GM10266 (cell line): ENCODE results near the gene CMIP.

Source experiments
- DNase-seq: peaks from one replicate; pipeline ENCODE4 v3.0.0; 2012; ENCODE audit errors: extremely low spot score
- TF ChIP-seq, protein P1 (sequence below): IDR thresholded peaks from 2 replicates; pipeline ENCODE4 v1.5.1; 2012; ENCODE audit warnings: mild to moderate bottlenecking, low read depth; ENCODE audit not compliant: control insufficient read depth, insufficient read depth; ENCODE audit errors: missing control alignments

The CMIP gene

DNA sequence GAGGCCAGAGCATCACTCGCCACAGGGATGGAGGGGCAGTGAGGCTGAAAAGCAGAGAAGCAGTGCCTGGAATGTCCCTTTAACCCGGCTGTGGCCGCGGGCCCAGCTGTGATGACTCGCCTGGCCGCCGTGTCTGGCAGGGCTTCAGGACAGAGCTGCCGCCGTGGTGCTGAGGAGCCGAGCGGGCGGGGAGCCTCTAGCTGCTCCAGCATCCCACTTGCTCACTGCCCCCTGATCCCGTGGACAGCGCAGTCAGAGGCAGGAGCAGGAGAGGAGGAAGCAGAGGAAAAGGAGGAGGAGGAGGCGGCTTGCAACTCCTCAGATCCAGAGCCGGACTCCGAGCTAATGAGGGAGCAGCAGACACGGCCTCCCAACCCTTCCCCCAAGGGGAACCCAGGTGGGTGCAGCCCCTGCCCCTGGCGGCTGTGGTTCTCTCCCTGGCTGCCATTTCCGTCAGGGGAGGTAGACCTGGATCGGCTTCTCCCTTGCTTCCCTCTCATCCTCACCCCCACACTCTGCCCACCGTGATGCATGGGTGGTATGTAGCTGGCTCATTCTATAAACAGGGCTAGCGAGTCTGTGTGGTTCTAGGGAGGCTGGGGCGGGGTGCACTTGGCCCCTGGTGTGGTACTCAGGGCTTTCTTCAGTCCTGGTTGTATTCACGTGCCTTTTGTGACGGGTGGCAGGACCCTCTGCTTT, 165.7 kb downstream of the CMIP start:
- TF ChIP-seq, protein P1, sequence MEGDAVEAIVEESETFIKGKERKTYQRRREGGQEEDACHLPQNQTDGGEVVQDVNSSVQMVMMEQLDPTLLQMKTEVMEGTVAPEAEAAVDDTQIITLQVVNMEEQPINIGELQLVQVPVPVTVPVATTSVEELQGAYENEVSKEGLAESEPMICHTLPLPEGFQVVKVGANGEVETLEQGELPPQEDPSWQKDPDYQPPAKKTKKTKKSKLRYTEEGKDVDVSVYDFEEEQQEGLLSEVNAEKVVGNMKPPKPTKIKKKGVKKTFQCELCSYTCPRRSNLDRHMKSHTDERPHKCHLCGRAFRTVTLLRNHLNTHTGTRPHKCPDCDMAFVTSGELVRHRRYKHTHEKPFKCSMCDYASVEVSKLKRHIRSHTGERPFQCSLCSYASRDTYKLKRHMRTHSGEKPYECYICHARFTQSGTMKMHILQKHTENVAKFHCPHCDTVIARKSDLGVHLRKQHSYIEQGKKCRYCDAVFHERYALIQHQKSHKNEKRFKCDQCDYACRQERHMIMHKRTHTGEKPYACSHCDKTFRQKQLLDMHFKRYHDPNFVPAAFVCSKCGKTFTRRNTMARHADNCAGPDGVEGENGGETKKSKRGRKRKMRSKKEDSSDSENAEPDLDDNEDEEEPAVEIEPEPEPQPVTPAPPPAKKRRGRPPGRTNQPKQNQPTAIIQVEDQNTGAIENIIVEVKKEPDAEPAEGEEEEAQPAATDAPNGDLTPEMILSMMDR: no peak

DNA sequence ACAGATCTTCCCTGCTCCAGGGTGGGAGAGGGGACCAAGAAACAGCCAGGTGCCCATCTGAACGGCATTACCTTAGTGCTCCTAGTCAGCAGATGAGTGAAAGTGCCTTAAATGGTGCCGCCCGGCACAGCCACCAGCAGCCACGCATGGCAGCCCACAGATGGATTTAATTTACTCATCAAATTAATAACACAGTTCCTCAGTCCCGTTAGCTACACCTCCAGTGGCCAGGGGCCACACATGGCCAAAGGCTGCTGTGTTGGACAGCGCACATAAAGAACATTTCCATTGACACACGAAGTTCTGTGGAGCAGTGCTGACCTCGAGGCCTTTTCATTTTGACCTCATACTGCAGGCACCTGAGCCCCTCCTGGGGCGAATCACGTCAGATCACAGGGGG, 166.3 kb downstream of the CMIP start:
- DNase-seq: no peak
- TF ChIP-seq, protein P1: no peak

More for the DNA sequence above, 165.7 kb downstream of the CMIP start:
- no peak for DNase-seq

DNA sequence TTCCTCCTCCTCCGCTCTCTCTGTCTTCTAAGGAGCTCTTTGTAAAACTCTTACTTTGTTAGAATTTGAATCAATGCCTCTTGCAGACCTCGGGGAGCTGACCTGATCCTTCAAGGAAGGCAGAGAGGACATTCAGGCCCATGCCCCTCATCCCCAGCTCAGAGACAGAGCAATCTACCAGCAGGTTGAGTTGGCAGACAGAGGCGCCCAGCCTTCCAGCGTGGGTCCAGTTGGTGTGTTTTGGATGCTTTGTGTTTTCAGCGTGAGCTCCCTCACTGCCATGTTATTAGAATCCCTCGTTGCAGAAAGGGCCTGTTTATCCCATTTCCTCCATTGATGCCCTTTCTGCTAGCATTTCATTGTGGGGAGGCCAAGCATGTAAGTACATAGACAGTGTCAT, 167.1 kb downstream of the CMIP start:
- DNase-seq: no peak
- TF ChIP-seq, protein P1: no peak

DNA sequence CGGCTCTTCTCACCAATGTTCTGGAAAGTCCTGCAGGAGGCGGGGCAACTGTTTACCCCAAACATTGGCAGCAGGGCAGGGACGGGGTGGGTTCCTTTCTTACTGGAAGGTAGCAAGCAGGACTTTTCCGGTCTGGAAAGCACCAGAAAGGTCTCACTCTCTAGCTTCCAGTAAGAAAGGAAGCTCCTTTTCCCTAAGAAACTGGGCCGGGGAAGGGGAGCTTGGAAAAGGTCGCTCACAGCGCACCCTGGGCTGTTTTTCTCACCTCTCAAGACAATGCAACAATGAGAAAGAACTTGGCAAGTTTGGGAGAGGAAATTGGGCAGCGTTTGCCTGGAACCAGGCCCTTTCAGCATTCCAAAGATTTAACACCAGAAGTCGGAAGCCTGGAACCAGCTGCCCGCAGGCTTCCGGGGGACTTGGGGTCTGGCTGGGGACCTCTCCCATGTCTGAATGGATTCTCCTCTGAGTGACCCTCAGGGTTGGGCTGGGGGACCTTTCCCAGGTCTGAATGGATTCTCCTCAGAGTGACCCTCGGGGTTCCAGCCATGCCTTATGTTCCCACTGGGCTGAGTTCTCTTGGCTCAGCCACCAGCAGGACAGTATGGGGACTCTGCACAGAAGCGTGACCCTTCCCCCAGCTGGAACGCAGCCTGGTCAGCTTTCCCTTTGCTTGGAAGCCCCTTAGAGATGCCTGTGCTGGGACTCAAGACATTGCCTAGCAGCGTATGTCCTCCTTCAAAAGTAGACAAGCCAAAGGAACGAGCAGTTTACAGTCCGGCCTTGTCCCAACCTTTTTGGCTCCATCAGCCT, 167.9 kb downstream of the CMIP start:
- no peak for DNase-seq

DNA sequence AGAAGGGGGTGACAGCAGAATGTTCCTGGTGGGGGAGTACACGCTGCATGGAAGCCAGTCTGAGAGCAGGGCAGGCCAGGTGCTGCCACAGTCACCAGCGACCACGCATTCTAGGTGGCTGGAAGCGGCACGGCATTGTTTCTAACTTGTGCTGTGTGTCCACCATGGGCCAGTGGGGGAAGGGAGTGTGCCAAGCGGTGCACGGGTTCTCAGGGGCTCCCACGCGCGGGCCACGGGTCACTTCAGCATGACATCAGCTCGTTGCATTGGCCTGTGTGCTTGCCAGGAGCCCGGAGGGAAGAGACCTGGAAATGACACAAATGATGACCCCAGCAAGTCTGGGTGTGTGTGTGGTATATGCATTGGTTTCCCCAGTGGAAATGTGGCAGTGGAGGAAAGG, 169.6 kb downstream of the CMIP start:
- TF ChIP-seq, protein P1: no peak
- DNase-seq: no peak

More for the DNA sequence above, 167.9 kb downstream of the CMIP start:
- TF ChIP-seq, protein P1: no peak

DNA sequence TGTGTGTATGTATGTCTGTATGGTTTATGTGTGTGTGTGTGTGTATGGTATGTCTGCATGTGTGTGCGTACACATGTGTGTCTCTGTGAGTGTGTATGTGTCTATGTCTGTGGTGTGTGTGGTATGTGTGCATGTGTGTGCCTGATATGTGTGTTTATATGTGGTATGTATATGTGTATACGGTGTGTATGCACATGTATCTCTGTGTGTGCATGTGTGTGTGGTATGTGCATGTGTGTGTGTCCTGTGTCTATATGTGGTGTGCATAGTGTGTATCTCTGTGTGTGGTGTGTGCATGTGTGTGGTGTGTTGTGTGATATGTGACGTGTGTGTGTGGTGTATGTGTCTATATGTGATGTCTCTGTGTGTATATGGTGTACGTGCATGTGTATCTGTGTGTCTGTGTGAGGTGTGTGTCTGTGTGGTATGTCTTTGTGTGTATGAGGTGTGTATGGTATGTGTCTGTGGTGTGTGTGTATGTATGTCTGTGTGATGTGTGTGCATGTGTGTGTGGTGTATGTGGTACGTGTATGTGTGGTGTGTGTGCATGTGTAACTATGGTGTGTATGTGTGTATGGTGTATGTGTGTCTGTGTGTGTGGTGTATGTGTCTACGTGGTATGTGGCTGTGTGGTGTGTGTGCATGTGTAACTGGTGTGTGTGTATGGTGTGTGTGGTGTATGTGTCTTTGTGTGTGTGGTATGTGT, 170.2 kb downstream of the CMIP start:
- TF ChIP-seq, protein P1: no peak
- DNase-seq: no peak
